GM21825 (cell line): ENCODE data around the gene ALPG.
"Not testable (repeated sequence)": the region's sequence is repeated elsewhere in the genome, so short reads cannot be mapped to it uniquely, and the experiment has no call there.

Experiments
- ATAC-seq: cut with Tn5 transposase; IDR thresholded peaks from one replicate; pipeline ENCODE4 v1.9.1; 2021; ENCODE audit warnings: mild to moderate bottlenecking, moderate library complexity; ENCODE audit not compliant: unreplicated experiment

ALPG gene

DNA sequence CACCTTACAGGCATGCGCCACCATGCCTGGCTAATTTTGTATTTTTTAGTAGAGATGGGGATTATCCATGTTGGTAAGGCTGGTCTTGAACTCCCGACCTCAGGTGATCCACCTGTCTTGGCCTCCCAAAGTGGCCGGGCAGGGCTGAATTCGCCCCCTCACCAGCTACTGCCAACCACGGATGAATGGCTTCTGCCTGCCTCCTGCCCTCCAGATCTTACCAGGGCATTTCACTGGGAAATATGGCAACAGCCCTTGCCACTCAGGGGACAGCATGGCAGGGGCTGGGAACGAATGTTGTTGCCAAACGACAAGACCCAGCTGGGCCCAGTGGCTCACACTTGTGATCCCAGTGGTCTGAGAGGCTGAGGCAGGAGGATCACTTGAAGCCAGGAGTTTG, 29.9 kb upstream of the ALPG start:
- no peak for ATAC-seq

DNA sequence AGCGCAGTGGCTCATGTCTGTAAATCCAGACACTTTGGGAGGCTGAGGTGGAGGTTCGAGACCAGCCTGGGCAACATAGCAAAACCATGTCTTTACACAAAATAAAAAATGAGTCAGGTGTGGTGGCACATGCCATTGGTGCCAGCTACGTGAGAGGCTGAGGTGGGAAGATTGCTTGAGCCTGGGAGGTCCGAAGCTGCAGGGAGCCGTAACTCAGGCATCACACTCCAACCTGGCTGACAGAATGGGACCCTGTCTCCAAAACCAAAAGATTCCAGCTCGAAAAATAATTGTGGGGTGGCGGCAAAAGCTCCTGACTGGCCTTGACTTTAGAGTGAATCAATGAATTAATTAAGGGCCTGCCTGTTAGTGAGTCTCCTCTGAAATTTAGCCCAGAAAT, 29.3 kb upstream of the ALPG start:
- no peak for ATAC-seq

GRCh38 chr2:232377841-232378734, 28.6 kb upstream of the ALPG start:
- ATAC-seq = no peak

- not testable (repeated sequence) for ATAC-seq
Measured at GRCh38 chr2:232378735-232379151, 27.9 kb upstream of the ALPG start, which contains the start of gene ALPP. TSS of gene ALPP (plus strand) at chr2:232378751. CDS start at chr2:232378803, 52 bp downstream.

DNA sequence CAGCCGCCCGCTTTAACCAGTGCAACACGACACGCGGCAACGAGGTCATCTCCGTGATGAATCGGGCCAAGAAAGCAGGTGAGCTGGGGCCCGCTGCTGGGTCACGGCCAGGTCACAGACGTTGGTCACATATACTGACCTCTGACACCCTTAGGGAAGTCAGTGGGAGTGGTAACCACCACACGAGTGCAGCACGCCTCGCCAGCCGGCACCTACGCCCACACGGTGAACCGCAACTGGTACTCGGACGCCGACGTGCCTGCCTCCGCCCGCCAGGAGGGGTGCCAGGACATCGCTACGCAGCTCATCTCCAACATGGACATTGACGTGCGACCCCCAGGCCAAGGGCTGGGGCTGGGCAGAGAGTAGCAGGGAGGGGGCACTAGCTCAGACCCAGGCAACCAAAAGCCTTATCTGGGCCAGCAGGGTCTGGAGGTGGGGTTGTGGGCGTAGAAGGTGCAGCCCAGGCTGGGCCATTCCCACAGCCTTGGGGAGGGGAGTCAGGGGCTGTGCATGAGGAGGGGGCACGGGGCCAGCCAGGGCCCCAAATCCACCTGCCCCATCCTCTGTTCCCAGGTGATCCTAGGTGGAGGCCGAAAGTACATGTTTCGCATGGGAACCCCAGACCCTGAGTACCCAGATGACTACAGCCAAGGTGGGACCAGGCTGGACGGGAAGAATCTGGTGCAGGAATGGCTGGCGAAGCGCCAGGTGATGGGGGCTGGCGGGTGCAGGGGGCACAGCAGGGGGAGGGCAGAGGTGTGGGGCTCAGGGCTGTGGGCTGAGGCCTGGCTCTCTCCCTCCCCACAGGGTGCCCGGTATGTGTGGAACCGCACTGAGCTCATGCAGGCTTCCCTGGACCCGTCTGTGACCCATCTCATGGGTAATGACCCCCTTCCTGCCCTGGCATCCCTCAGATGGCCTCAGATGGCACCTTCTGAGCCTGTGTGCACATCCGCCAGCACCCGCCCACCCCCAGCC, 26.7 kb upstream of the ALPG start:
- not testable (repeated sequence) for ATAC-seq

DNA sequence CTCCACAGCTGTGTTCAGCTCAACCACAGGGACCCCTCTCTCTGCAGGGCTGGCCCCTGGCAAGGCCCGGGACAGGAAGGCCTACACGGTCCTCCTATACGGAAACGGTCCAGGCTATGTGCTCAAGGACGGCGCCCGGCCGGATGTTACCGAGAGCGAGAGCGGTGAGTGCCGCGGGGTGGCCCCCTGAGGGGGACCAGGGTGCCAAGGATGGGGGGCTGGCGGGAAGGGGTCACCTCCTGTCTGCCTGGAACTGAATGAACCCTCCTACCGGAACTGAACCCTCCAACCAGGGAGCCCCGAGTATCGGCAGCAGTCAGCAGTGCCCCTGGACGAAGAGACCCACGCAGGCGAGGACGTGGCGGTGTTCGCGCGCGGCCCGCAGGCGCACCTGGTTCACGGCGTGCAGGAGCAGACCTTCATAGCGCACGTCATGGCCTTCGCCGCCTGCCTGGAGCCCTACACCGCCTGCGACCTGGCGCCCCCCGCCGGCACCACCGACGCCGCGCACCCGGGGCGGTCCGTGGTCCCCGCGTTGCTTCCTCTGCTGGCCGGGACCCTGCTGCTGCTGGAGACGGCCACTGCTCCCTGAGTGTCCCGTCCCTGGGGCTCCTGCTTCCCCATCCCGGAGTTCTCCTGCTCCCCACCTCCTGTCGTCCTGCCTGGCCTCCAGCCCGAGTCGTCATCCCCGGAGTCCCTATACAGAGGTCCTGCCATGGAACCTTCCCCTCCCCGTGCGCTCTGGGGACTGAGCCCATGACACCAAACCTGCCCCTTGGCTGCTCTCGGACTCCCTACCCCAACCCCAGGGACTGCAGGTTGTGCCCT, 25.2 kb upstream of the ALPG start:
- ATAC-seq = not testable (repeated sequence)

- ATAC-seq = no peak
Measured at GRCh38 chr2:232382331-232383225, 24.1 kb upstream of the ALPG start.

DNA sequence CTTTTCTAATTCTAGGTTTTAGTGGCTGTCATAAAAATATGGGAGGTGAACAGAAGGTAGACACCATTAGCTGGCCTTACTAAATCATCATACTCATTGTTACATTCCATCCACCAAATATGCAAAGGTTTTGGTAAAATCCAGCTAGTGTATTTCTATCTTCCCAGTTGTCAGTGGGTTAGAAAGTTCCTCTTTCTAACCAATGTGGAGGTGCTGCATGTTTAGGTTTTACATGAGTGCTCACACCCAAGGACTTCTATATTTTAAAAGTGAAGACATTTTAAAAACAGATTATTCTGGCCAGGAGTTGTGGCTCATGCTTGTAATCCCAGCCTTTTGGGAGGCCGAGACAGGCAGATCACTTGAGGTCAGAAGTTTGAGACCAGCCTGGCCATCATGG, 22.2 kb upstream of the ALPG start:
- no peak for ATAC-seq

GRCh38 chr2:232385058-232385457, 21.6 kb upstream of the ALPG start:
- not testable (repeated sequence) for ATAC-seq

- no peak for ATAC-seq
Measured at GRCh38 chr2:232385660-232386489, 20.8 kb upstream of the ALPG start.

- ATAC-seq = no peak
Measured at GRCh38 chr2:232386490-232386739, 20.2 kb upstream of the ALPG start.

DNA sequence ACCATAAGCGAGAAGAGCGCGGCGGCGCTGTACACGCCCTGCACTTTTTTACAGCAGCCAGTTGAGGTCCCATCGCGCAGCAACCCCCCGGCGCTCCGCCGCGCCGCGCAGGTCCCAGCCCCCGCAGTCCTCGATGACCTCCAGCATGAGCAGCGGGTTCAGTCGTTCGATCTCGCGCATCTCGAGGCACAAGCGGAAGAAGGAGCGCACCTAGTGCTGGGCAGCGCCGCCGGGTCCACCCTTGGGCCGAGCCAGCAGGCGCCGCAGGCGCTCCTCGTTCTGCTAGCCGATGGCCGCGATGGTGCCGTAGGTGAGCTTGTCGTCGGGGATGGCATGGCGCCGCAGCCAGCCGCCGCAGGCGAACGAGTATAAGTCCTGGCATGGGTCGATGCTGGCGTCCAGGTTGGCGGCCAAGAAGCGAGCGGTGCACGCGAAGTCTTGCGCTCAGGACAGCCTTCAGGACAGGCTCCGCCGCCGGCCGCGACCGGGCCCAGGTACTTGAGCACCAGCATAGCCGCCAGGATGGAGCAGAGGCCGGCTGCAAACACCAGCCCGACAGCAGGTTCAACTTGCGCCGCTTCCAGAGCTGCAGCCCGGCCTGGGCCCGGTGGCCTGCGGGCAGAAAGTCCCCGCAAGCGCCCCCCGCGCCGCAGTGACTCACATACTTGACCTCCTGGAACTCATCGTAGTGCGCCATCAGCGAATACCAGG, 19.7 kb upstream of the ALPG start:
- ATAC-seq = no peak

- no peak for ATAC-seq
Measured at GRCh38 chr2:232387451-232388171, 19.0 kb upstream of the ALPG start.

GRCh38 chr2:232388324-232388891, 18.2 kb upstream of the ALPG start:
- ATAC-seq = no peak

- no peak for ATAC-seq
Measured at GRCh38 chr2:232389327-232389726, 17.3 kb upstream of the ALPG start.

DNA sequence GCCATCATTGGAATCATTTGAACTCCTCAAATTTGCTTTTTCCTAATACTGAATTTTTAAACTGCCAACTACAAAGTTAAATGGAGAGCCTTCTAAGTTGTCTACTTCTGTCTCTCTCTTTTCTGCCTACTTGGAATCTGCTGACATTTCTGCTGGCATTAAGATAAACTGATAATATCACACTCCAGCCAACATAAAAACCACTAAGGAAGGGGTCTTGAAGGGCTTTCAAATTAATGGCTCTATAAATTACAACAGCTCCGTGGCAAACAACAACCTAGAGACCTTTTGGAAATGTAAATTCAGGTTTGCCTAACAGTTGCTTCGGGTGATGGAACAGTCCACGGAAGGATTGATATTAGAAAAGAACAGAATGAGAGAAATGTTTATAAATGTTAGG, 16.0 kb upstream of the ALPG start:
- no peak for ATAC-seq

GRCh38 chr2:232393556-232393955, 13.1 kb upstream of the ALPG start:
- no peak for ATAC-seq
